Measurements from ENCODE around the gene FAM131C. TPM values are rescaled to one million over a fixed set of nuclear protein-coding genes. Genes with fewer than 3 reads are reported as not detected.

FAM131C gene
- total RNA-seq (2022), result 0.41 and 0.44 TPM in 2 replicates
- Bru-seq, nascent RNA, result percentile 20 among the genes with signal in this experiment
- percentile 16 among the genes with signal in this experiment for BruChase-seq, experiment 1, labeled RNA remaining after a 2-hour chase
- BruChase-seq, experiment 2, labeled RNA remaining after a 6-hour chase, result percentile 16 among the genes with signal in this experiment
- long read RNA-seq, partial matches to known transcripts, result 0 of 1 reads
- long read RNA-seq, other reads (novel, unspliced or antisense), result 1 of 1 reads

DNA sequence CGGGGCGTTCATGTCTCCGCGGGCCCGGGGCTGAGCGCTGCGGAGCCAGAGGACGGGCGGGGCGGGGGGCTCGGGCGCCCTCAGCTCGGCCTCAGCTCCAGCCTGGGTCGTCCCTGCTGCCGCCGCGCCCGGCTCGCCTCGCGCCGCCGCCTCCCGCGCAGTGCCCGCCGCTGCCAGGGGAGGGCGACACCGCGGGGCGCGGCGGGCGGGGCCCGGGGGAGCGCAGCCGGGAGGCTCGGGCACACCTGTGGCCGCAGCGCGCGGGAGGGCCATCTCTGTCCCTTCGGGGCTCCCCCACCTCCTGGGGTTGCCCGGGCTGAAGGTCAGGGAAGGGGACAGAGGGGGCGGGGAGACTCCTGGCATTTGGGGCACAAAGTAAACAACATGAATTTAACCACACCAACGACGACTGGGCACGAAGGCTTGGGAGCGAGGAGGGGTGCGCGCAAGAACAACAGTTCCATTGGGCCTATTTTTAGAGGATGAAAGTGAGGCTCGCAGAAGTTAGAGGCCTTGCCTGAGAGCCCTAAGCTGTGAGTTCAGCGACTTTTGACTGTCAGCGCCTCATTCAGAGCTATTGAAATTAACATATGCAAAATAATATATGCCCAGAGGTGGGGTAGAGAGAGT, at the start of gene FAM131C:
FAM131C (minus strand) TSS at position 162 of the 630 bp plus-strand sequence. CDS start 209 bp downstream, outside the sequence.
- no TSS peak for BruUV-seq (replicated peaks)
- TF ChIP-seq, protein P1, sequence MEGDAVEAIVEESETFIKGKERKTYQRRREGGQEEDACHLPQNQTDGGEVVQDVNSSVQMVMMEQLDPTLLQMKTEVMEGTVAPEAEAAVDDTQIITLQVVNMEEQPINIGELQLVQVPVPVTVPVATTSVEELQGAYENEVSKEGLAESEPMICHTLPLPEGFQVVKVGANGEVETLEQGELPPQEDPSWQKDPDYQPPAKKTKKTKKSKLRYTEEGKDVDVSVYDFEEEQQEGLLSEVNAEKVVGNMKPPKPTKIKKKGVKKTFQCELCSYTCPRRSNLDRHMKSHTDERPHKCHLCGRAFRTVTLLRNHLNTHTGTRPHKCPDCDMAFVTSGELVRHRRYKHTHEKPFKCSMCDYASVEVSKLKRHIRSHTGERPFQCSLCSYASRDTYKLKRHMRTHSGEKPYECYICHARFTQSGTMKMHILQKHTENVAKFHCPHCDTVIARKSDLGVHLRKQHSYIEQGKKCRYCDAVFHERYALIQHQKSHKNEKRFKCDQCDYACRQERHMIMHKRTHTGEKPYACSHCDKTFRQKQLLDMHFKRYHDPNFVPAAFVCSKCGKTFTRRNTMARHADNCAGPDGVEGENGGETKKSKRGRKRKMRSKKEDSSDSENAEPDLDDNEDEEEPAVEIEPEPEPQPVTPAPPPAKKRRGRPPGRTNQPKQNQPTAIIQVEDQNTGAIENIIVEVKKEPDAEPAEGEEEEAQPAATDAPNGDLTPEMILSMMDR (IDR thresholded peaks at IDR 0.05; ENCODE audit: insufficient read depth in 1 of 2, low read depth in 1 of 2, low read length in 1 of 2, severe bottlenecking in 1 of 2, unreplicated experiment in 1 of 2), result peak in 1 of 2 experiments; percentile 23
- H3K4me3 ChIP-seq (ENCODE audit: low read depth, low read length), result peak within 1 kb of the TSS; percentile 46
- Mint-ChIP-seq H3K4me1 (ENCODE audit: low read depth, unreplicated experiment) (no peaks in the 10 kb centered on the region), H3K36me3 (ENCODE audit: insufficient read depth, unreplicated experiment) (no peaks in the 10 kb centered on the region), H3K27me3 (ENCODE audit: insufficient read depth, unreplicated experiment) (no peaks in the 10 kb centered on the region), H3K27ac (ENCODE audit: unreplicated experiment) (no peak within 1 kb of the TSS), H3K9me3 (ENCODE audit: unreplicated experiment) (no peaks in the 10 kb centered on the region), H3K4me3 (ENCODE audit: unreplicated experiment) (peak within 1 kb of the TSS; percentile 67)
- no peaks in the 10 kb centered on the region for H3K9me3 ChIP-seq
- intact Hi-C loops (cut with micrococcal nuclease; ENCODE audit: unreplicated experiment), result loop anchor here (10.0 kb wide), 1 partner anchor 291 kb away; the partner anchor contains the start of gene SZRD1
- no peaks in the 10 kb centered on the region for H3K27me3 ChIP-seq (replicated peaks; ENCODE audit: control insufficient read depth, insufficient read depth, low read length)
- H3K4me1 ChIP-seq, result no peaks in the 10 kb centered on the region
- ChIA-PET POLR2A (no interaction called here), CTCF (interaction anchor here (0.9 to 2.2 kb wide), 8 partner anchors 9 to 143 kb away, joined by 3 to 9 read pairs (median 4); no protein-coding TSS in a partner anchor)
- no peaks in the 10 kb centered on the region for H3K36me3 ChIP-seq (ENCODE audit: control insufficient read depth, insufficient read depth, low read length)
- peak in 1 of 2 experiments; percentile 54 for DNase-seq

GRCh38 chr1:16122916-16123315, 49.5 kb upstream of the FAM131C start:
- DNase-seq, result peak in 1 of 2 experiments; percentile 26
- Mint-ChIP-seq H3K4me1 (ENCODE audit: low read depth, unreplicated experiment) (no peaks in the 10 kb centered on the region), H3K9me3 (ENCODE audit: unreplicated experiment) (no peaks in the 10 kb centered on the region), H3K27me3 (ENCODE audit: insufficient read depth, unreplicated experiment) (no peaks in the 10 kb centered on the region), H3K4me3 (ENCODE audit: unreplicated experiment) (no peak overlapping the region), H3K27ac (ENCODE audit: unreplicated experiment) (no peak overlapping the region), H3K36me3 (ENCODE audit: insufficient read depth, unreplicated experiment) (peaks cover 49% of the 10 kb centered on the region)
- no TSS peak for BruUV-seq (replicated peaks)
- intact Hi-C loops (cut with micrococcal nuclease; ENCODE audit: unreplicated experiment), result no loop called here
- H3K36me3 ChIP-seq (ENCODE audit: control insufficient read depth, insufficient read depth, low read length), result no peaks in the 10 kb centered on the region; the same call in 1 of the 2 replicates
- H3K4me3 ChIP-seq (ENCODE audit: low read depth, low read length), result no peak overlapping the region
- TF ChIP-seq, protein P1 (IDR thresholded peaks at IDR 0.05; ENCODE audit: insufficient read depth in 1 of 2, low read depth in 1 of 2, low read length in 1 of 2, severe bottlenecking in 1 of 2, unreplicated experiment in 1 of 2), result no peak
- H3K27me3 ChIP-seq (replicated peaks; ENCODE audit: control insufficient read depth, insufficient read depth, low read length), result no peaks in the 10 kb centered on the region
- 0 out of 2 replicates have a peak, but pooled peaks cover 6% of the 10 kb centered on the region for H3K4me1 ChIP-seq
- ChIA-PET POLR2A (no interaction called here), CTCF (interaction anchor here (1.2 kb wide), 1 partner anchor 32 kb away, joined by 3 read pairs; no protein-coding TSS in a partner anchor)
- no peaks in the 10 kb centered on the region for H3K9me3 ChIP-seq

DNA sequence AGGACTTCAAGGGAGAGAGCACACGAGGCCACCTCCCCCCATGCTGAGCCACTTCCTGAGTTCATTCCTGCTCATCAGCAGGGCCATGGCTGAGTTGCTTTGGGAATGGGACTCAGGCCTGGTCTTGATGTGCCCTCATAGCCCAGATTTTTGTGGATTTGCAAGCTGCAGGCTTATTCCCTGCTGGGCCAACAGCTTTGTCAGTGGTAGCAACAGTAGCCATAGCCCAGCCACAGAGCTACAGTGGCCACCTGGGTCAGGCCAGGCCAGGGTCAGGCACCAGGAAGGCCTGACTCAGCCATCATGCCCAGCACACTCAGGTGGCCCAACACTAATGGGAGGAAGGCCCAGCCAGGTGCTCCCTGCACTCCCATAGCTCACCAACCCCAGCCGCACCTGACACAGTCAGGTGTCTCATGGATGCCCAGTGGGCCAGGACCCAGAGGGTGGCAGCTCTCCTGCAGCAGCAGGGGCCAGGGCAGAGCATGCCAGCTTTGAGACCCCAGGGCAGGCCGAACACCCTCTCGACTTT, 49.0 kb upstream of the FAM131C start:
- Histone ChIP-seq H3K9me3 (no peaks in the 10 kb centered on the region), H3K4me1 (0 out of 2 replicates have a peak, but pooled peaks cover 6% of the 10 kb centered on the region), H3K36me3 (ENCODE audit: control insufficient read depth, insufficient read depth, low read length) (no peaks in the 10 kb centered on the region; the same call in 1 of the 2 replicates), H3K4me3 (ENCODE audit: low read depth, low read length) (no peak overlapping the region), H3K27me3 (replicated peaks; ENCODE audit: control insufficient read depth, insufficient read depth, low read length) (no peaks in the 10 kb centered on the region)
- Mint-ChIP-seq H3K36me3 (ENCODE audit: insufficient read depth, unreplicated experiment) (peaks cover 44% of the 10 kb centered on the region), H3K27ac (ENCODE audit: unreplicated experiment) (no peak overlapping the region), H3K4me1 (ENCODE audit: low read depth, unreplicated experiment) (no peaks in the 10 kb centered on the region), H3K27me3 (ENCODE audit: insufficient read depth, unreplicated experiment) (no peaks in the 10 kb centered on the region), H3K9me3 (ENCODE audit: unreplicated experiment) (no peaks in the 10 kb centered on the region), H3K4me3 (ENCODE audit: unreplicated experiment) (no peak overlapping the region)
- intact Hi-C loops (cut with micrococcal nuclease; ENCODE audit: unreplicated experiment), result no loop called here
- CTCF ChIA-PET, result interaction anchor here (1.2 kb wide), 1 partner anchor 32 kb away, joined by 3 read pairs; no protein-coding TSS in a partner anchor
- TF ChIP-seq, protein P1 (IDR thresholded peaks at IDR 0.05; ENCODE audit: insufficient read depth in 1 of 2, low read depth in 1 of 2, low read length in 1 of 2, severe bottlenecking in 1 of 2, unreplicated experiment in 1 of 2), result no peak
- no peak for DNase-seq
- POLR2A ChIA-PET, result no interaction called here
- BruUV-seq (replicated peaks), result no TSS peak

Data from Caco-2 (cell line).